Effector memory CD8-positive, alpha-beta T cell (primary cell): ENCODE measurements around the gene BCAN.
A peak's percentile ranks its signal among the peaks of the same experiment; 100 is the strongest.

ENCODE experiments used
- ATAC-seq: fragments of 150-1000 bp; cut with Tn5 transposase; replicated peaks from 2 replicates; pipeline ENCODE4 v1.10.0; 2021; ENCODE audit warnings: mild to moderate bottlenecking, moderate library complexity
- DNase-seq, 3 experiments: peaks; one replicate each; pipeline ENCODE4 v3.0.0; 2021
- H3K27ac Mint-ChIP-seq, 2 donors: one replicate each; pipeline ENCODE4 v1.8.0; 2022; ENCODE audit warnings: mild to moderate bottlenecking in 2 of 2, mixed read lengths in 2 of 2, moderate library complexity in 2 of 2
- H3K27me3 Mint-ChIP-seq, 2 donors: one replicate each; pipeline ENCODE4 v1.8.0; 2022; ENCODE audit warnings: mixed read lengths in 2 of 2
- H3K36me3 Mint-ChIP-seq: one replicate; pipeline ENCODE4 v1.8.0; 2022; ENCODE audit warnings: mild to moderate bottlenecking, moderate library complexity, mixed read lengths; ENCODE audit not compliant: insufficient read depth
- H3K4me1 Mint-ChIP-seq, 2 donors: one replicate each; pipeline ENCODE4 v1.8.0; 2022; ENCODE audit warnings: low read depth in 2 of 2, mixed read lengths in 2 of 2
- H3K4me3 Mint-ChIP-seq, 2 donors: one replicate each; pipeline ENCODE4 v1.8.0; 2022; ENCODE audit warnings: mild to moderate bottlenecking in 2 of 2, mixed read lengths in 2 of 2, moderate library complexity in 2 of 2
- H3K9me3 Mint-ChIP-seq, 2 donors: one replicate each; pipeline ENCODE4 v1.8.0; 2022; ENCODE audit warnings: mixed read lengths in 2 of 2

Gene BCAN

DNA sequence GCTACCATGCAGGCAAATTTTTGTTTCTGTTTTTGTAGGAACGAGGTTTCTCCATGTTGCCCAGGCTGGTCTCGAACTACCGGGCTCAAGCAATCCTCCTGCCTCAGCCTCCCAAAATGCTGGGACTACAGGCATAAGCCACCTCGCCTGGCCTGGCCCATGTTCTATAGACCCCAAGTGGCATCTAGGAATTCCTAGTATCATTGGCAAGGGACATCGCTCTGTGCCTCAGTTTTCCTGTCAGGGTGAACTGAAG is 20.8 kb downstream of the BCAN start:
- no peak for ATAC-seq
- Mint-ChIP-seq H3K4me1 (peaks cover 38 to 41% of the 10 kb centered on the region in 2 donors), H3K27me3 (peaks cover 0 to under 1% of the 10 kb centered on the region in 2 donors), H3K9me3 (no peaks in the 10 kb centered on the region), H3K4me3 (no peak overlapping the region), H3K27ac (peak overlapping the region; percentile 7 to 27), H3K36me3 (peaks cover 14% of the 10 kb centered on the region)
- no peak for DNase-seq

GRCh38 chr1:156663178-156663577 is 21.3 kb downstream of the BCAN start:
- no peak overlapping the region for H3K4me3 Mint-ChIP-seq
- H3K4me1 Mint-ChIP-seq = peaks cover 33 to 36% of the 10 kb centered on the region in 2 donors
- DNase-seq = no peak
- no peaks in the 10 kb centered on the region for H3K27me3 Mint-ChIP-seq
- H3K9me3 Mint-ChIP-seq = no peaks in the 10 kb centered on the region
- ATAC-seq = no peak
- H3K36me3 Mint-ChIP-seq = peaks cover 14% of the 10 kb centered on the region
- peak overlapping the region; percentile 7 to 27 for H3K27ac Mint-ChIP-seq

- no peaks in the 10 kb centered on the region for H3K27me3 Mint-ChIP-seq
- no peak for ATAC-seq
- no peaks in the 10 kb centered on the region for H3K9me3 Mint-ChIP-seq
- H3K4me3 Mint-ChIP-seq = no peak overlapping the region
- H3K27ac Mint-ChIP-seq = no peak overlapping the region
- DNase-seq = no peak
- H3K36me3 Mint-ChIP-seq = peaks cover 11% of the 10 kb centered on the region
- H3K4me1 Mint-ChIP-seq = peaks cover 26 to 27% of the 10 kb centered on the region in 2 donors
Observed at GRCh38 chr1:156664046-156664766, 22.3 kb downstream of the BCAN start.

DNA sequence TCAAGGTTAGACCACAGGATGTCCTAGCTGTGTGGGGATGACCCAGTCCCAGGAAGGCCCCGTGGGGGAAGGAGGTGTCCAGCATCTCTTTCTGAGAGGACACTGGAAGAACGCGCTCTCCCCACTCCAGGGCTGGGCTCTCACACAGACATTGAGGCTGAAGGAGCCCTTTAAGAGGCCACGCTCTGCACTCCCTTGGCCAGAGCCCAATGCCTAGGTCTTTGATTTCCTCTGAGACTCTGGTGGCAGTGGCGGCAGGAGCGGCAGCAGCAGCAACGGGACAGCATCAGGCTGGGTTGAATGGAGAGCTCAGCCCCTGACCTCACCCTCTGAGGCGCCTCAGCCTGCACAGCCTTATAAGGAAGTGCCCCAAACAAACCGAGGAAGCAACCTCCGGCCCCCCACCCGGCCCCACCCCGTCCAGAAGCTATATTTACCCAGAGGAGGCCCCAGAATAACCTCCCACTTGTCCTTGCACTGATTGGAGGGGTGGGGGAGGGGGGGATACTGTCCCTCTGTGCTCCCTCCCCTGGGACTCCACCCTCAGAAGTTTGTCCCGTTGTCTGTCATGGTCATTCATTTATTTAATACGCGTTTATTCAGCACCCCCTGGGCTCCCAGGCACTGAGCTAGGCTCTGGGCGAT is 23.0 kb downstream of the BCAN start:
- Mint-ChIP-seq H3K27ac (no peak overlapping the region), H3K27me3 (peaks cover 0 to 2% of the 10 kb centered on the region in 2 donors), H3K4me3 (no peak overlapping the region), H3K9me3 (no peaks in the 10 kb centered on the region), H3K4me1 (peaks cover 20% of the 10 kb centered on the region in 2 donors), H3K36me3 (peaks cover 7% of the 10 kb centered on the region)
- no peak for DNase-seq
- no peak for ATAC-seq

- Mint-ChIP-seq H3K4me3 (no peak overlapping the region), H3K27me3 (peaks cover 0 to 8% of the 10 kb centered on the region in 2 donors), H3K27ac (no peak overlapping the region), H3K36me3 (peaks cover 4% of the 10 kb centered on the region), H3K4me1 (peaks cover 14 to 16% of the 10 kb centered on the region in 2 donors), H3K9me3 (no peaks in the 10 kb centered on the region)
- DNase-seq (no peak), ATAC-seq (no peak)
Observed at GRCh38 chr1:156665539-156665938, 23.6 kb downstream of the BCAN start.

DNA sequence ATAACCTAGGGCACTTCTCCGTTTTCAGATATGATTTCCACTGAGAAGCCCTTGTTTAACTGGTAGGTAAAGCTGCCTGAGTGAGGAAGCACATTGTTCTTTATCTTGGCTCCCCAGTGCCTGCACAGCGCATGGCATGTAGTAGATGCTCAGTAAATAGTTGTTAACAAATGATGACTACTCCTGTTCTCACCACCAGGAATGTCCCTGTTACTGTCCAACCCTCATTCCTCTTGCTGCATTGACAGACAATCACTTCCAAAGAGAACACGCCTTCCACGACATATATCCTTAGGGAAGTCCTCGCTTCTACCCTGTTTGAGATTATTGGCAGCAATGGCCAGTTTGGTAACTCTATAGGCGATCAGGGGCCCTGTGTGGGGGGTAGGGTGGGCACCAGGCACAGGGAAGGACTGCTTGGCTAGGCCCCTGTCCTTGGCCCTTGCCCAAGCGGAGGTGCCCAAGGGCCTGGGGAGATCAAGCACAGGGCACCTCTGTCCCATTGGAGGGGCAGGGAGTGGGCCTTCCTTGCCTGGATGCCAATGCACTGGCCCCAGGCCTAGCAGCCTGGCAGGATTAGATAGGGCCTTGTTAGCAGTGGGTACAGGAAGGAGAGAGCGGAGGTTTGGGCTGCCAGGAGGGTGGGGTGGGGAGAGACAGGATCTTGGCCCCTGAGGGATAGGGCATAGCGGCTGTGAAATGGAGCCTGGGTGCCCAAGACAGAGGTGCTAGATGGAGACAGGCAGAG is 25.1 kb downstream of the BCAN start:
- no peak for DNase-seq
- no peak for ATAC-seq
- H3K27me3 Mint-ChIP-seq = peaks cover 12 to 23% of the 10 kb centered on the region in 2 donors
- H3K9me3 Mint-ChIP-seq = no peaks in the 10 kb centered on the region
- peak overlapping the region in 1 of 2 donors; percentile 24 for H3K27ac Mint-ChIP-seq
- H3K36me3 Mint-ChIP-seq = peaks cover 4% of the 10 kb centered on the region
- no peak overlapping the region for H3K4me3 Mint-ChIP-seq
- peaks cover 6 to 12% of the 10 kb centered on the region in 2 donors for H3K4me1 Mint-ChIP-seq

- Mint-ChIP-seq H3K9me3 (no peaks in the 10 kb centered on the region), H3K27ac (peak overlapping the region in 1 of 2 donors; percentile 24), H3K36me3 (peaks cover 4% of the 10 kb centered on the region), H3K27me3 (peaks cover 17 to 29% of the 10 kb centered on the region in 2 donors), H3K4me1 (peaks cover 6 to 12% of the 10 kb centered on the region in 2 donors), H3K4me3 (no peak overlapping the region)
- ATAC-seq = no peak
- DNase-seq = no peak
Observed at GRCh38 chr1:156667610-156667967, 25.7 kb downstream of the BCAN start.

GRCh38 chr1:156667968-156668709 is 26.2 kb downstream of the BCAN start:
- ATAC-seq = no peak
- Mint-ChIP-seq H3K9me3 (no peaks in the 10 kb centered on the region), H3K27ac (no peak overlapping the region), H3K36me3 (peaks cover 4% of the 10 kb centered on the region), H3K4me1 (peaks cover 6 to 12% of the 10 kb centered on the region in 2 donors), H3K27me3 (peaks cover 20 to 34% of the 10 kb centered on the region in 2 donors), H3K4me3 (no peak overlapping the region)
- DNase-seq = no peak

GRCh38 chr1:156668801-156669637 is 27.1 kb downstream of the BCAN start:
- ATAC-seq (no peak), DNase-seq (no peak)
- H3K27me3 Mint-ChIP-seq = peaks cover 29 to 43% of the 10 kb centered on the region in 2 donors
- H3K4me1 Mint-ChIP-seq = peaks cover 6 to 12% of the 10 kb centered on the region in 2 donors
- peaks cover 4% of the 10 kb centered on the region for H3K36me3 Mint-ChIP-seq
- H3K9me3 Mint-ChIP-seq = no peaks in the 10 kb centered on the region
- no peak overlapping the region for H3K27ac Mint-ChIP-seq
- H3K4me3 Mint-ChIP-seq = no peak overlapping the region

- H3K36me3 Mint-ChIP-seq = peaks cover 4% of the 10 kb centered on the region
- no peak overlapping the region for H3K27ac Mint-ChIP-seq
Observed at GRCh38 chr1:156669794-156670193, 27.9 kb downstream of the BCAN start.

DNA sequence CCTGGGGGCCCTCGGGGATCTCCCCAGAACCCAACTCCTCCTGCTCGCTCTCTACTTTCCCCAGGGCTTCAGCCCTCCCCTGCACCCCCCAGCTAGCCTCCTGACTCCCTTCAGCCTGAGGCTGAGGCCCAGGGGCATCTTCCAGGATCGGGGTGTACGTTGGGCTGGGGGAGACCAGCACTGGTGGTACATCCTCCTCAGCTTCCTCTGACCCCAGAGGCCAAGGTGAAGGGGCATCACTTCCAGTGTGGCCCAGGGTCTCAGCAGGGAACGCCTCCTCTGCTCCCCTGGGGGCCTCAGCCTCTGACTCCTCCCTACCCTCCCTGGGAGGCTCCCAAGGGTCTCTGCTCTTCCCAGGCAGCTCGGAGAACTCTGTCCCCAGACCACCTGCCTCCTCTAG is 28.4 kb downstream of the BCAN start:
- DNase-seq = no peak
- ATAC-seq = no peak
- Mint-ChIP-seq H3K9me3 (no peaks in the 10 kb centered on the region), H3K27ac (no peak overlapping the region), H3K4me1 (peaks cover 5 to 11% of the 10 kb centered on the region in 2 donors), H3K27me3 (peaks cover 41 to 56% of the 10 kb centered on the region in 2 donors), H3K36me3 (peaks cover 4% of the 10 kb centered on the region), H3K4me3 (no peak overlapping the region)

More at GRCh38 chr1:156669794-156670193, 27.9 kb downstream of the BCAN start:
- Mint-ChIP-seq H3K27me3 (peaks cover 36 to 51% of the 10 kb centered on the region in 2 donors), H3K9me3 (no peaks in the 10 kb centered on the region), H3K4me3 (no peak overlapping the region), H3K4me1 (peaks cover 6 to 12% of the 10 kb centered on the region in 2 donors)
- DNase-seq = no peak
- ATAC-seq = no peak

DNA sequence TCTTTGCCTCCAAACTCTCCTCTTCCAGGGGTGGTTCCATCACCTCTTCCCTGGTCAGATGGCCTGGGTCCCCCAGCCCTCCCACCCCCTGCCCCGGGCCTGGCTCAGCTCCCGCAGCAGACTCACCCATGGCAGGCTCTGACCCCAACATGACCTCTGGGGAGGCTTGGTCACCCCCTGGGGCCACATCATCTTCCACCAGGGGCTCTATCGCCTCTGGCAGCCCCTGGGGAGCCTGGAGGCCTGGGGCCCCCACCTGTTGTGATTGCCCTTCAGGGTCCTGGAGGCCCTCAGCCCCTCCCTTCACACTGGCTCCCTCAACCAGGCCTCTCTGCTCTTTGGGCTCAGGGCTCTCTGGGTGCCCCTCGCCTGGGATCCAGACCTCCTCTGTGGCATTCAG is 28.9 kb downstream of the BCAN start:
- peaks cover 45 to 61% of the 10 kb centered on the region in 2 donors for H3K27me3 Mint-ChIP-seq
- no peak overlapping the region for H3K4me3 Mint-ChIP-seq
- peak overlapping the region in 1 of 2 donors; percentile 2 for H3K27ac Mint-ChIP-seq

More for the DNA sequence above, 28.9 kb downstream of the BCAN start:
- H3K9me3 Mint-ChIP-seq = no peaks in the 10 kb centered on the region
- peaks cover 4% of the 10 kb centered on the region for H3K36me3 Mint-ChIP-seq
- ATAC-seq (no peak), DNase-seq (no peak)
- H3K4me1 Mint-ChIP-seq = peaks cover 1 to 6% of the 10 kb centered on the region in 2 donors
